ENCODE measurements around the gene ASH1L.

DNA sequence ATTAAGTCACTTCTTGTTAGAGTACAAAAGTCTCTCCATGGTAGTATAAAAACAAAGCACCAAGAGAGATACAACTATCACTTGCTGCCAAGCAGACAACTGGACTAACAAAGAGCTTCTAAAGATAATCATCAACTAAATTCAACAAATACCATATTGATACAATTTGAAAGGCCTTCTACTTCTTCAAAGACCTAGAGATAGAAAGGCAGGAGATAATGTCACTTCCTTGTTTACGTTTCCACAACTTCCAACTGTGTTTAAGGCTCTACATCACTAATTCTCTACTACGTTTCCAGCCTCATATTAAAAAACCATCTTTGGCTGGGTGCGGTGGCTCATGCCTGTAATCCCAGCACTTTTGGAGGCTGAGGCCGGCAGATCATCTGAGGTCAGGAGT, 104.5 kb downstream of the ASH1L start:
- TF ChIP-seq, protein P1, sequence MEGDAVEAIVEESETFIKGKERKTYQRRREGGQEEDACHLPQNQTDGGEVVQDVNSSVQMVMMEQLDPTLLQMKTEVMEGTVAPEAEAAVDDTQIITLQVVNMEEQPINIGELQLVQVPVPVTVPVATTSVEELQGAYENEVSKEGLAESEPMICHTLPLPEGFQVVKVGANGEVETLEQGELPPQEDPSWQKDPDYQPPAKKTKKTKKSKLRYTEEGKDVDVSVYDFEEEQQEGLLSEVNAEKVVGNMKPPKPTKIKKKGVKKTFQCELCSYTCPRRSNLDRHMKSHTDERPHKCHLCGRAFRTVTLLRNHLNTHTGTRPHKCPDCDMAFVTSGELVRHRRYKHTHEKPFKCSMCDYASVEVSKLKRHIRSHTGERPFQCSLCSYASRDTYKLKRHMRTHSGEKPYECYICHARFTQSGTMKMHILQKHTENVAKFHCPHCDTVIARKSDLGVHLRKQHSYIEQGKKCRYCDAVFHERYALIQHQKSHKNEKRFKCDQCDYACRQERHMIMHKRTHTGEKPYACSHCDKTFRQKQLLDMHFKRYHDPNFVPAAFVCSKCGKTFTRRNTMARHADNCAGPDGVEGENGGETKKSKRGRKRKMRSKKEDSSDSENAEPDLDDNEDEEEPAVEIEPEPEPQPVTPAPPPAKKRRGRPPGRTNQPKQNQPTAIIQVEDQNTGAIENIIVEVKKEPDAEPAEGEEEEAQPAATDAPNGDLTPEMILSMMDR (IDR thresholded peaks at IDR 0.05; ENCODE audit: poor library complexity) = no peak
- no peak for TF ChIP-seq EZH2 (IDR thresholded peaks at IDR 0.05; ENCODE audit: borderline replicate concordance)

Data from hepatocyte (in vitro differentiated cells).